GM03348 (cell line): ENCODE data around the gene SHANK1.
"Not testable (repeated sequence)": the region's sequence is repeated elsewhere in the genome, so short reads cannot be mapped to it uniquely, and the experiment has no call there.

Experiments
- DNase-seq: peaks from one replicate; pipeline ENCODE4 v3.0.0; 2012; ENCODE audit warnings: low spot score

The SHANK1 gene

DNA sequence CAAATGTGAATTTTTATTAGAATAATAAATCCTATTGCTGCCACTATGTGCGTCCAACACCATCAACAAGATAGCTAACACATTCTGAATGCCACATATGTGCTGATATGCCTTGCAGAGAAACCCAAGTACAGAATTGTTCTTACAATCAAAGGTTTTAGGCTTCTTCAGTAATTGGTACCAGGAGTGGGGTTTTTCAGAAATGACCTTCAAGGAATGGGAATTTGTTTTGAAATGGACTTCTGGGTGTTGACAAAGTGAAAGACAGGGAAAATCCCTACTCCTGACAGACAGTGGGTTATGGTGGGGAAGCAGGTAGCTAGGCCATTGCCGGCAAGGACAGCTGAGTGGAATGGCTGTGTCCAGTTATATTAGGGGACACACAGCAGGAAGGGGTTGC is 85.6 kb downstream of the SHANK1 start:
- no peak for DNase-seq

DNA sequence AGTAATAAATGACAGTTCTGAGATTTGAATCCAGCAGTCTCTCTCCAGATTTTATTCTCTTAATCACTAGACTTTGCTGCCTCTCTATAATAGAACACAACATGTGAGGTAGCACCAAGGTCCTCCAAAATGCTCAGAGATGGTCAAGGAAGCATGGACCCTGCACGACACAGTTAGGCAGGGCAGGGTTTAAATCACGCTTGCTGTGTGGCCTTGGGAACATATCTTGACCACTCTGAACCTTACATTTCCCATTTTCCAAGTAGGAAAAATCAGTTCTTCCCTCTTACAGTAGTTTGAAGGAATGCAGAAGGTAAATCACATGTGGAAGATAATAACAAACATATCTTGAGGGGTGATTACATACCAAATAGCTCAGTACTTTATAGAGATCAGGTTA is 86.2 kb downstream of the SHANK1 start:
- no peak for DNase-seq

DNA sequence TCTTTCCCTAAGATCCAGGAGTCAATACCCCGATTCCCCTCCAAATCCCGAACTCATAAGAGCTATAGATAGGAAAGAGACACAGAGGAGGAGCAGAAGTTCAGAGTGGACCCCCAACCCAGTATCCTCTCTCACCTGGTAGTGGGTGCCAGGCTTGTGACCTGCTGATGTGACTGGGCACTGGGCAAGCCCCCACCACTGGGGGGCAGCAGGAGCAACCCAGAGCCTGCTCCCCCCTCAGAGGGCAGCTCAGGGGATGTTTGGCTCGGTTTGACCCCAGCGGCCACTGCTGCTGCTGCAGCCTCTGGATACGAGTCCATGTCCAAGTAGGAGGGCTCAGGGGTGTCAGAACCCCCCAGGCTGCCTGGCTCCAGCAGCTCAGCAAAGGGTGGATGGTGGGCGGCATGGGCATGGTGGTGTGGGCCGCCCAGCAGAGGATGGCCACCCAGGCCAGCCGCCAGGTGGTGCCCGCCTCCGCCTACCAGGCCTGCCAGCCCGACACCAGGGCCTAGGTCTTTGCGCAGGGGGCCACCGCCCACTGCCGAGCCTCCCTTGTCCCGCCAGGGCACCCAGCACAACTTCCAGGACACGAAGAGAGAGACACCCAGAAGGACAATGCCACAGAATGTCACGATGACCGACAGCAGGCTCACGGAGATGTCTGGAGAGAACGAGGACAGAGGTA is 87.3 kb downstream of the SHANK1 start:
- DNase-seq = no peak

DNA sequence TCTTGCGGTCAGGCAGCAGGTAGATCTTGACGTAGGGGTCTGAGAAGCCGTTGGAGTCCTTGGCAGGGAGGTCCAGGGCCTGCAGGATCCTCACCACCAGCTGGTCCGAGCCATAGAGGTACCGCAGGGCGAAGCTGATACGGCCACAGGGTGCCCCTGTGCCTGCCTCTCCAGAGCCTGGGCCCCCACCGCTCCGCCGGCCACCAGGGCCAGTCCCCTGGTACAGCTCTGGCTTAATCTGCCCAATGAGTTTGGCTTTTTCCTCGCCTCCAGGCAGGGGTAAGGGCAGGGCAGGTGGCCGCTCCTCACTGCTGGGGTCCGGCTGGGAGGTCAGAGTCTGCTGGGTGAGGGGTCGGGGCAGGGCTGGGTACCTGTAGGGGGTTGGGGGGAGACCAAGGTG is 89.8 kb downstream of the SHANK1 start:
- no peak for DNase-seq

DNA sequence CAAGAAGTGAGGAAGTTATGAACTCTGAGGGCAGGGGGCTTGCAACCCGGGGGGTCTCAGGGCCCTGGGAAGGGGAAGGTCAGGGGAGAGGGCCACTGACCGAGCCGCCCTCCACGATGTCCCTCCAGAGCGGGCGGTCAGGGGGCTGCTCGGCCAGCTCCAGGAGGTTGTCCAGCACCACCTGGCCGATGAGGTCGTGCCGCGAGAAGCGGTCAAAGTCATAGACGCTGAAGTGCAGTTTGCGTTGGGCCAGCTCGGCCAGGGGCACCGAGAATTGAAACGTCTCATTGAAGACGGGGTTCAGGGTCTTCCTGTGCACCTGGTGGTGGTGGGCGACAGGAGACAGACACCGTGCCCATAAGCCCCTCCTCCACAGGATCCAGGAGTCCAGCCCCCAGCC is 90.4 kb downstream of the SHANK1 start:
- no peak for DNase-seq

DNA sequence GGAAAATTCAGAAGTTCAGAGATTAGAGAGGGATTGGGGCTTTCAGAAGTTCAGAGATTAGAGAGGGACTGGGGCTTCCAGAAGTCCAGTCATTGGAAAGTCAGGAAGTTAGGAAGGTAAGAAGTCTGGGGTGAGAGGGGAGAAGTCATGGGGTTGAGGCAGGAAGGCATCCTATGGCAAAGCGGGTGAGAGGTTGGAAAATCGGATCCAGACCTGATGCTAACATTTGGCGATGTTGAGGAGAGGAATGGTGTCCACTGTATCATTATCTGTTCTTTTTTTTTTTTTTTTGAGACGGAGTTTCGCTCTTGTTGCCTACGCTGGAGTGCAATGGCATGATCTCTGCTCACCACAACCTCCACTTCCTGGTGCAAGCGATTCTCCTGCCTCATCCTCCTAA is 91.1 kb downstream of the SHANK1 start:
- no peak for DNase-seq

DNA sequence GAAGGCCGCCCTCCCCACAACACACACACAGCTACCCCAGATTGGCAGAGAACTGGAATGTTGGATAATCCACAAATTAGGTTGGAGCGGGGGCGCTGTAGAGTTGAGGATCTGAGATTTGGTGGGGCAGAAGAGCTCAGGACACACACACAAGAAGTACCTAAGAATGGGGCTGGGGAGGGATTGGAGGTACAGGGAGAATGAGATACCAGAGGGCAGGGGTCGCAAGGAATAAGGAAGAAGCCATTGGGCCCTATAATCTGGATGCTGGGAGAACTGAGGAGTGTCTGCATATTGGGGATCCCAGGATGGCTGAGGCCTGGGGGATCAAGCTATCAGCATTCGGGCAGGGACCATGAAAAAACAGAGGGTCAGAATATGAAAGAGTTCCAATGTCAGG is 91.5 kb downstream of the SHANK1 start:
- no peak for DNase-seq

DNA sequence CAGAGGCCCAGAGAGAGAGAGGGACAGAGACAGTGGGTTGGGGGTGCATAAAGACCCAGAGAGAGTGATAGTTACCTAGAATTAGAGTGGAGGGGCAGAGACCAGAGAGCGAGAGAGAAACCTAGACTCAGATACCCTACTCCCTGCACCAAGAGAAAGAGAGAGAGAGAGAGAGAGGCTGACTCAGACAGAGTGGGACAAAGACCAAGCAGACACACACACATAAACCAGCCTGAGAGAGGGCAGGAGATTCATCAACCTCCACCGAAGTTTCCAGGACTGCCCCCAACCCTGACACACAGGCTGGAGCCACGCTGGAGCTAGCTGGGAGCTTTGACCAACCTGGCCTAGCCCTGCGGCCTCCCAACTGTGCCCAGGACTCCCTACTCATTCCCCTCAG is 92.8 kb downstream of the SHANK1 start:
- DNase-seq = no peak

DNA sequence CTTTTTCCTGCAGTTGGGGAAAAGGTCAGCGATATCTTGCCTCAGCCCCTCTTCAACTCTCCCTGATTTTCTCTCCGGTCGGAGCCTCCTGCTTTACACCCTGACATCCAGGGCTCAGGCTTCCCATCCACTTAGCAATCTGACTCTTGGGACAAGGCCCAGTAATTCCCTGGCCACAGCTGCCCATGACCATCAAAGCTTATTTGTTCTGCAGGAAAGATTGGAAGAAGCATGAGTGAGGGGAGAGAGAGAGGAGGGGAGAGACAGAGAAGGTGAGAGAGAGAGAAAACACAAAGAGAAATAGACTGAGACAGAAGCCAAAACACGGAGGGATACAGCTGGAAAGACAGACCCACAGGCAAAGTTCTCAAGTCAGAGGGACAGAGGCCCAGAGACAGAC is 93.6 kb downstream of the SHANK1 start:
- DNase-seq = no peak

DNA sequence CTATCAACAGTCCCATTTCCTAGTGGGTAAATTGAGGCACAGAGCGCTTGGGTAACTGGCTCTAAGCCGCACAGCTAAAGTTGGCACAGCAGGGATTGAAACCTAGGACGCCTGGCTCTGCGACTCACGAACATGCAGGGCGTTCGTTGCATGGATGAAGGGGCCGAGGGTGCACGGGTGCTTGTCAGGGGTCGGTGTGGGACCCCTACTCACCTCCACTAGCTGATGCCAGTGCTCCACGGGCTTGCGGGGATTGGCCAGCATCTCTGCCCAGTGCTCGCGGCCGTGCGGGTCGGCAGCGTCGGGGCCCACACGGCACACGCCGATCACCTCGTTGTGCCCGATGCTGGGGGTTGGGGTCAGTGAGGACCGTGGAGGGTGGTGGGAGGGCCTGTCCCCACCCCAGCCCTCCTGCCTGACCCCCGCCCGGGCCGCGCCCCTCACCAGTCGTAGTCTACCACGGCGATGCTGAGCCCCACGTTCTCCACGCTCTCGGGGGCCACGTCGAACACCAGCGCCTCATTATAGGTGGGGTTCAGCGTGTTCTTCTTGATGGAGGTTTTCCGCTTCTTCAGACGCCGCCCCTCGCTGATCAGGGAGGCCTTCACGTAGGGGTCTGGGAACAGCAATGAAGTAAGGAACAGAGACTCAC is 94.5 kb downstream of the SHANK1 start:
- no peak for DNase-seq

DNA sequence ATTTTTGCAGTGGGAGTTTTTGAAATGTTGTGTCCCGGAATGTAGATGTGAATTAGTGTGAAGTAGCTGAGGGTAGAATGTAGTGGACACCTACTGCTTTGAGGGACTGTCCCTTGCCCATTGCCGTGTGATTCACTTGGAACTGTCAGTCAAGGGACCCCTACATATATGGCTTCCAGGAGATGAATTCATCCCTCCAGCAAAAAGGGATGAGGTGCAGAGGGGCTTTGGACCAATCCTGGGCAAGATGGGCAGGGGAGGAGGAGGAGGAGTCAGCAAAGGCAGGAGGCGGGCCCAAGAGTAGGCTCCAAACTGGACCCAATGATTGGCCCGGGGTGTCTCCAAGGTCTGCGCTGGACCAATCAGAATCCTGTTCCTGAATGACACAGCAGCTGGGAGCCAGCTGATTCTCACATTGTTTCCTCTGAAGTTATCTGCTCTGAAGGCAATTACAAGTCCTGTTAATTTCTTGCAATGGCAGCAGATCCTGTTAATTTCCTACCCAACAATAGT is 99.2 kb downstream of the SHANK1 start:
- not testable (repeated sequence) for DNase-seq

DNA sequence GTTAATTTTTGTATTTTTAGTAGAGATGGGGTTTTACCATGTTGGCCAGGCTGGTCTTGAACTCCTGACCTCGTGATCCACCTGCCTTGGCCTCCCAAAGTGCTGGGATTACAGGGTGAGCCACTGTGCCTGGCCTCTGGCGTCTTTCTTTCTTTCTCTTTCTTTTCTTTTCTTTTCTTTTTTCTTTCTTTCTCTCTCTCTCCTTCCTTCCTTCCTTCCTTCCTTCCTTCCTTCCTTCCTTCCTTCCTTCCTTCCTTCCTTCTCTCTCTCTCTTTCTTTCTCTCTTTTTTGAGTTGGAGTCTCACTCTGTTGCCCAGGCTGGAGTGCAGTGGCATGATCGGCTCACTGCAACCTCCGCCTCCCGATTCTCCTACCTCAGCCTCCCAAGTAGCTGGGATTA is 100.4 kb downstream of the SHANK1 start:
- not testable (repeated sequence) for DNase-seq

DNA sequence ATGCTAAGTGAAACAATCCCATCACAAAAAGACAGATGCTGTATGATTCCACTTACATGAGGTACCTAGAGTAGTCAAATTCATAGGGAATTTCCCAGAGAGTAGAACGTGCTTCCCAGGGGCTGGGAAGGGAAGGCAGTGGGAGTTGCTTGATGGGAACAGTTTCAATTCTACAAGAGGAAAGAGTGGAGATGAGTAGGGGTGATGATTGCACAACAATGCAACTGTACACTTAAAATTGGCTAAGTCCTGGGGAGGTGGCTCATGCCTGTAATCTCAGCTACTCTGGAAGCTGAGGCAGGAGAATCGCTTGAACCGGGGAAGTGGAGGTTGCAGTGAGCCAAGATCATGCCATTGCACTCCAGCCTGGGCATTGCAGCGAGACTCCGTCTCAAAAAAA is 101.2 kb downstream of the SHANK1 start:
- not testable (repeated sequence) for DNase-seq

DNA sequence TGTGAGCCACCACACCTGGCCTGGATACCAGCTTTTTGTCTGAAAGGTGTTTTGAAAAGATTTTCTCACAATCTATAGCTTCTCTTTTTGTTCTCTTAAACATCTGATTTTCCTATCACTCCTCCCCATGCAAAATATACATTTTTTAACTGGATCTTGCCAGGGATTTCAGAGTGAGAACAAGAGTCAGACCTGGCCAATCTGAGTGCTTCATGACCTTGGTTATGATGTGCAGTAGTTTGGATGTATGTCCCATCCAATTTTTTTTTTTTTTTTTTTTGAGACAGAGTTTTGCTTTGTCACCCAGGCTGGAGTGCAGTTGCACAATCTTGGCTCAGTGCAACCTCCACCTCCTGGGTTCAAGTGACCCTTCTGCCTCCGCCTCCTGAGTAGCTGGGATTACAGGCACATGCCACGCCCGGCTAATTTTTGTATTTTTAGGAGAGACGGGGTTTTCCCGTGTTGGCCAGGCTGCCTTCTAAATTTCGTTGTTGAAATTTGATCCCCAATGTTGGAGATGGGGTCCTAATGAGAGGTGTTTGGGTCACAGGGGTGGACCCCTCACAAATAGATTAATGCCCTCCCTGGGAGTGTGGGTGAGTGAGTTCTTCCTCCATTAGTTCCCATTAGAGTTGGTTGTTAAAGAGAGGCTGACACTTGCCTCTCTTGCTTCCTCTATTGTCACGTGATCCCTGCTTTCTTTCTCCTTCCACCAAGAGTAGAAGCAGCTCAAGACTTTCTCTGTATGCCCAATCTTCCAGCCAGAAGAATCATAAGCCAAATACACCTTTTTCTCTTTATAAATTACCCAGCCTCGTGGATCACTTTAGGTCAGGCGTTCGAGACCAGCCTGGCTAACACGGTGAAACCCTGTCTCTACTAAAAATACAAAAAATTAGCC is 106.8 kb downstream of the SHANK1 start:
- DNase-seq = not testable (repeated sequence)
